ENCODE data around the gene DOK6. TPM values are rescaled to one million over a fixed set of nuclear protein-coding genes. Genes with fewer than 3 reads are reported as not detected.

The DOK6 gene
- total RNA-seq, 2 experiments from 2014 or later = not detected

DNA sequence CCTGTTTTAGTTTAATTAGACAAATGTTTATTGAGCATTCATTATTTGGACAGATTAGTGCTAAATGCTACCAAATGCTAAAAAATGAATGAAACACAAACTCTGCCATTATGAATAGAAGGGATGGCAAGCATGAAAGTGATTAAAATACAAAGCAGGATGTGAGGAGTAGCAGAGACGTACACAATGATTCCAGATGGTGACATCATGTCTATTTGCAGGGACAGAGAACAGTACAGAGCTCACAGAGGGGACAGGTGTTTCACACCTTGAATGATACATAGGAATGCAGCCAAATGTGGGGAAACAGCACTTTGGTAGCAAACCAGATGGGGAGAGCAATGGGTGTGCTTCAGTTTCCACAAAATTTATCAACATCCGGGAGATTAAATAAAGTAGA is 470.7 kb downstream of the DOK6 start:
- POLR2A ChIA-PET = no interaction called here
- no TSS peak for BruUV-seq (replicated peaks)
- Histone ChIP-seq H3K36me3 (ENCODE audit: insufficient read depth, low read length) (no peaks in the 10 kb centered on the region), H3K9me2 (ENCODE audit: insufficient read depth, low read length) (no peaks in the 10 kb centered on the region), H3K4me3 (ENCODE audit: low read depth, low read length, poor library complexity, severe bottlenecking) (no peak overlapping the region), H3K27ac (ENCODE audit: low read depth, low read length, poor library complexity, severe bottlenecking) (no peak overlapping the region), H3K4me2 (ENCODE audit: low read length) (no peak overlapping the region), H4K20me1 (ENCODE audit: insufficient read depth, low read length) (no peaks in the 10 kb centered on the region), H2AFZ (ENCODE audit: low read length) (no peak overlapping the region), H3K4me1 (ENCODE audit: insufficient read depth, low read length, poor library complexity, severe bottlenecking) (no peaks in the 10 kb centered on the region), H3K79me2 (ENCODE audit: insufficient read depth, low read depth, low read length) (no peaks in the 10 kb centered on the region), H3K9me3 (ENCODE audit: low read length) (no peaks in the 10 kb centered on the region)
- DNase-seq (ENCODE audit: low spot score) = no peak
- intact Hi-C loops (cut with micrococcal nuclease; ENCODE audit: unreplicated experiment) = no loop called here
- CTCF ChIA-PET (ENCODE audit: unreplicated experiment) = no interaction called here
- TF ChIP-seq EZH2phosphoT487 (IDR thresholded peaks at IDR 0.05; ENCODE audit: borderline replicate concordance, low read depth, low read length) = no peak
- TF ChIP-seq, protein P1, sequence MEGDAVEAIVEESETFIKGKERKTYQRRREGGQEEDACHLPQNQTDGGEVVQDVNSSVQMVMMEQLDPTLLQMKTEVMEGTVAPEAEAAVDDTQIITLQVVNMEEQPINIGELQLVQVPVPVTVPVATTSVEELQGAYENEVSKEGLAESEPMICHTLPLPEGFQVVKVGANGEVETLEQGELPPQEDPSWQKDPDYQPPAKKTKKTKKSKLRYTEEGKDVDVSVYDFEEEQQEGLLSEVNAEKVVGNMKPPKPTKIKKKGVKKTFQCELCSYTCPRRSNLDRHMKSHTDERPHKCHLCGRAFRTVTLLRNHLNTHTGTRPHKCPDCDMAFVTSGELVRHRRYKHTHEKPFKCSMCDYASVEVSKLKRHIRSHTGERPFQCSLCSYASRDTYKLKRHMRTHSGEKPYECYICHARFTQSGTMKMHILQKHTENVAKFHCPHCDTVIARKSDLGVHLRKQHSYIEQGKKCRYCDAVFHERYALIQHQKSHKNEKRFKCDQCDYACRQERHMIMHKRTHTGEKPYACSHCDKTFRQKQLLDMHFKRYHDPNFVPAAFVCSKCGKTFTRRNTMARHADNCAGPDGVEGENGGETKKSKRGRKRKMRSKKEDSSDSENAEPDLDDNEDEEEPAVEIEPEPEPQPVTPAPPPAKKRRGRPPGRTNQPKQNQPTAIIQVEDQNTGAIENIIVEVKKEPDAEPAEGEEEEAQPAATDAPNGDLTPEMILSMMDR (conservative IDR thresholded peaks at IDR 0.05; ENCODE audit: low read length) = no peak

DNA sequence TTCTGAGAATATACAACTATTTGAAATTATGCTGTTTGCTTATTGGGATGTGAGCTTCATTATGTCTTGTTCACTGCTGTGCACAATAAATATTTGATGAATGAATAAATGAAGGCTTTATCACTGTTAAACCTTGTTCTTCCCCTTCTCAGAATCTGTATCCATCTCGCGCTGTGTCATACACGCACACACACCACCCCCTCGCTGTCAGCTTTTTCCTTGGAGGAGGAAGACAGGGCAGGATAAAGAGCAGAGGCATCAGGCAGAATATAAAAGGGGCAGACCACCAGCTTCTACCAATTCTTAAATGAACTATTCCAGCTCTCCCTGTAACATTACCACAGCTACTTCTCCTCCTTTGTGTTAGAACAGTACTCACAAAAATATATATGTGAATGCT is 472.0 kb downstream of the DOK6 start:
- H3K4me3 ChIP-seq (ENCODE audit: low read depth, low read length, poor library complexity, severe bottlenecking) = no peak overlapping the region
- H3K36me3 ChIP-seq (ENCODE audit: insufficient read depth, low read length) = no peaks in the 10 kb centered on the region
- no peak for DNase-seq (ENCODE audit: low spot score)
- no peaks in the 10 kb centered on the region for H3K9me2 ChIP-seq (ENCODE audit: insufficient read depth, low read length)
- H3K79me2 ChIP-seq (ENCODE audit: insufficient read depth, low read depth, low read length) = no peaks in the 10 kb centered on the region
- POLR2A ChIA-PET = interaction anchor here (0.6 to 0.7 kb wide), 2 partner anchors 96 to 117 kb away, joined by 3 to 4 read pairs; no protein-coding TSS in a partner anchor
- H3K27ac ChIP-seq (ENCODE audit: low read depth, low read length, poor library complexity, severe bottlenecking) = no peak overlapping the region
- no peaks in the 10 kb centered on the region for H4K20me1 ChIP-seq (ENCODE audit: insufficient read depth, low read length)
- CTCF ChIA-PET (ENCODE audit: unreplicated experiment) = no interaction called here
- H3K9me3 ChIP-seq (ENCODE audit: low read length) = no peaks in the 10 kb centered on the region
- no peak overlapping the region for H2AFZ ChIP-seq (ENCODE audit: low read length)
- intact Hi-C loops (cut with micrococcal nuclease; ENCODE audit: unreplicated experiment) = no loop called here
- no TSS peak for BruUV-seq (replicated peaks)
- no peaks in the 10 kb centered on the region for H3K4me1 ChIP-seq (ENCODE audit: insufficient read depth, low read length, poor library complexity, severe bottlenecking)
- H3K4me2 ChIP-seq (ENCODE audit: low read length) = no peak overlapping the region
- TF ChIP-seq EZH2phosphoT487 (IDR thresholded peaks at IDR 0.05; ENCODE audit: borderline replicate concordance, low read depth, low read length) = no peak
- TF ChIP-seq, protein P1 (conservative IDR thresholded peaks at IDR 0.05; ENCODE audit: low read length) = no peak

DNA sequence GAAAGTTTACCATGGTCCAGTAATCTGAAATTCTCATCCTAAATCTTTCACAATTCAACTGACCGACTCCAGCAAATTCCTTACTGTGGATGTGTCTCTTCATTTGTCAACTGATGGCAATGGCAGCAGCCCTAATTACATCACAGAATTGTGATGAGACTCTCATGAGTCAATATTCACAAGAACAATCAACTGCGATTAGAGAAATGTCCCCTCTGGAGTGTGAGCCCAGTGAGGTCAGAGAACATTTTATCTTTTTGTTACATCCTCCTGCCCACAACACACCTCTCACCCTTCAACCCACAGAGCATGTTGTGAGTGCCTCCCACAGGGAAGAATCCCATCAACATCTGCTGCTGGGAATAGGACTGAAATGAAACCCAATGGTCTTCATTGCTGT is 473.4 kb downstream of the DOK6 start:
- DNase-seq (ENCODE audit: low spot score) = no peak
- no TSS peak for BruUV-seq (replicated peaks)
- ChIA-PET POLR2A (no interaction called here), CTCF (ENCODE audit: unreplicated experiment) (no interaction called here)
- Histone ChIP-seq H3K9me2 (ENCODE audit: insufficient read depth, low read length) (no peaks in the 10 kb centered on the region), H3K36me3 (ENCODE audit: insufficient read depth, low read length) (no peaks in the 10 kb centered on the region), H4K20me1 (ENCODE audit: insufficient read depth, low read length) (no peaks in the 10 kb centered on the region), H3K27ac (ENCODE audit: low read depth, low read length, poor library complexity, severe bottlenecking) (no peak overlapping the region), H3K4me1 (ENCODE audit: insufficient read depth, low read length, poor library complexity, severe bottlenecking) (no peaks in the 10 kb centered on the region), H3K4me3 (ENCODE audit: low read depth, low read length, poor library complexity, severe bottlenecking) (no peak overlapping the region), H3K79me2 (ENCODE audit: insufficient read depth, low read depth, low read length) (no peaks in the 10 kb centered on the region), H3K9me3 (ENCODE audit: low read length) (no peaks in the 10 kb centered on the region), H3K4me2 (ENCODE audit: low read length) (no peak overlapping the region), H2AFZ (ENCODE audit: low read length) (no peak overlapping the region)
- TF ChIP-seq EZH2phosphoT487 (IDR thresholded peaks at IDR 0.05; ENCODE audit: borderline replicate concordance, low read depth, low read length) = no peak
- TF ChIP-seq, protein P1 (conservative IDR thresholded peaks at IDR 0.05; ENCODE audit: low read length) = no peak
- intact Hi-C loops (cut with micrococcal nuclease; ENCODE audit: unreplicated experiment) = no loop called here
